GM19467 (cell line): ENCODE measurements around the gene CAMSAP1.

Experiments used
- ATAC-seq: cut with Tn5 transposase; IDR thresholded peaks from one replicate; pipeline ENCODE4 v1.9.1; 2021; ENCODE audit warnings: mild to moderate bottlenecking, moderate library complexity; ENCODE audit not compliant: unreplicated experiment

Gene CAMSAP1

DNA sequence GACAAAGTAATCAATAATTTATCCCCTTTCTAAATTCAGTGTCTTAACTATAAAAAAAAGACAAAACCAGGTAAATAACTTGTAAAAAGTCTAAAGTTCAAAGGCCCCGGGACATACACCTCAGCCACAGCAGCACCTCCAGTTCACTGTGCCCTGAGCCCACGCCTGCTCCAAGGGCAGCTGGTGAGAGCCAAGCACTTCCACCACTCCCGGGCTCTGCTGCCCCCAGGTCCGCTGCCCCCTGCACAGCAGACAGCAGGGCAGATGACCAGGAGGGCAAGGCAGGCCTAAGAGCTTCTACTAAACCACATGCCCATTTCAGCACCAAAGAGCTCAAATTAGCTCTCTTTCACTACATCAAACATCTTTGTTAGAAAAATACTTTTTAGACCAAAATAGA, 91.9 kb downstream of the CAMSAP1 start:
- ATAC-seq: no peak

DNA sequence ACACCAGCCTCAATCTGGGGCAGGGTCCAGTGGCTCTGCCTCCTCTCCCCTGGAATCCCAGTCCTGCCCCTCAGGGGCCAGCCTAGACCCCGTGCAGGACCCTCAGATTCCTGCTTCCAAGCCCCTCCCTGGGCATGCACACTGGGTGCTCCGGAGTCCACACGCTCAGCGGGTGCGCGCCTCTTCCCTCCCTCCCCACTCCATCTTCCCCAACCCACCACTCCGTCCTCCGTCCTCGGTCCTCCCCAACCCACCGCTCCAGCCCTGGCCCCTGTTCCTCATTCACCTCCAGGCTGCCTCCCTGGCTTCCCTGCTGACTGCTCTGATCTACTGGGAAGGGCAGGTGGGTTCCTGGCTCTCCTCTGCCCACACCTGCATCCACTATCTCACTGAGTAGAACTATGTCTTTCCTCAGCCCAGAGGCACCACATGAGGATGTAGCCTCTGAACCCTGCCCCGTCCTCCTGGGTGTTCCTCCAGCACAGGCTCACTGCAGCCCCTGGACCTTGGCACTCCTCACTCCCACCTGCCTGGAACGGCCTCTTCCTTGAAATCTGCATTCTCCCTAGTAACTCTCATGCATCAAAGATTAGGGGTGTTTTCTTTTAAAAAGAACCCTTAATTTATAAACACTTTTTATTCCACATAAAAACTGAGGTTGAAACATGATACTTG, 92.8 kb downstream of the CAMSAP1 start:
- no peak for ATAC-seq

DNA sequence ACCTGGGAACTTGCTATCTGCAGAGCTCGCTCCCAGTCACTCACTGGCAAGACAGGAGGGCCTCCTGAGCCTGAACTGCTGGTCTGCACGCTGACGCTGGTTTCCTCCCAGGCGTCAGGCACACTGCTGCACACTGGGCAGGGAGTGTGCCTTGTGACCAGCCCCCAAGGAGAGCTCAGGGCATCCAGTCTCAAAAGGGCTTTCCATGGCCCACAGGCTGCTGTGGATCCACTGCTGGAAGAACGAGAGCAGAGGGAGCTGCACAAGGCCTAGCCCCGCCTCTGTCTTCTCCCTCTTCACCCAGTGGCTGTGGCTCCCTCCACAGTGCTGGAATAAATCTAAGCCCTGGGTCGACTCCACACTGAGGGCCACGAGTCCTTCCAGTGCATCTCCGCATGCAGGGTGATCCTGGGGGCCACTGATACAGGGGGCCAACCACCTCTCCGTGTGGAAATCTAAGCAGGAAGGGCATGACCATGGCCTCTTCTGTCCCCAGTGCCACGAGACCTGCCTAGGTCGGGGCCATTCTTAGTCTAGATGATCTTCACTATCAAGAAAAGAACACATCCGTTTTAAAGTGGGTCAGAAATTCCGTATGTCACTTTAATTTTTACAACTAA, 93.6 kb downstream of the CAMSAP1 start:
- no peak for ATAC-seq

DNA sequence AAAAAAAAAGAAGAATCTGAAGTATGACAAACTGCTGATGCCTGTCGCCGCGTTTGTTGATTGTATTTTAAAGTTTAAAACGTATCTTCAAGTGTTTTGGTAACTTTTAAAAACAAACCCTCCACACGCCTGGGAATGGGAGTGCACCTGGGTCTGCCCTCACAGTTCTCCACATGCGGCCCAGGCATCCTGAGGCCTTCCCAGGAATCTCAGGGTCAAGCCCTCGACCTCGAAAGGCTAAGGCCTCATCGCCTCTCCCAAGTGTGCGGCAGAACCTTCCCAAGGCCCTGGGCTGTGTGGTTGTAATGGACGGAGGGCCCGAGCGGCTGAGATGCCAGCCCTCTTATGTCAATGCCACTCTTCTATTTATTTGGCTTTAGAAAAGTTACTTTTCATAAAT, 94.4 kb downstream of the CAMSAP1 start:
- ATAC-seq: no peak

DNA sequence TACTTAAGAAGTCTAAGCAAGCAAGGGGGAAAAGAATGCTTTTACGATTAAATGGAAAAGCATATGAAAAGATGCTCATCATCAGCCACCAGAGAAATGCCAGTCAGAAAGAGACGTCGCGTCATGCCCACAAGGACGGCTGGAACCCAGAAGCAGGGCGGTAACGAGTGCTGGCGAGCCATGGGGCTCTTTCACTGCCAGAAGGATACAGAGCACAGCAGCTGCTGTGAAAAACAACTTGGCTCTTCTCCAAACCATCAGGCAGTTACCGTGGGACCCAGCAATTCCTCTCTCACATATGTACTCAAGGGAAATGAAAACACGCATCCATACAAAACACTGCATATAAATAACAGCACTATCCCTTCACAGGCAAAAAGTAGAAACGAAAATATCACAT, 95.5 kb downstream of the CAMSAP1 start:
- ATAC-seq: no peak

DNA sequence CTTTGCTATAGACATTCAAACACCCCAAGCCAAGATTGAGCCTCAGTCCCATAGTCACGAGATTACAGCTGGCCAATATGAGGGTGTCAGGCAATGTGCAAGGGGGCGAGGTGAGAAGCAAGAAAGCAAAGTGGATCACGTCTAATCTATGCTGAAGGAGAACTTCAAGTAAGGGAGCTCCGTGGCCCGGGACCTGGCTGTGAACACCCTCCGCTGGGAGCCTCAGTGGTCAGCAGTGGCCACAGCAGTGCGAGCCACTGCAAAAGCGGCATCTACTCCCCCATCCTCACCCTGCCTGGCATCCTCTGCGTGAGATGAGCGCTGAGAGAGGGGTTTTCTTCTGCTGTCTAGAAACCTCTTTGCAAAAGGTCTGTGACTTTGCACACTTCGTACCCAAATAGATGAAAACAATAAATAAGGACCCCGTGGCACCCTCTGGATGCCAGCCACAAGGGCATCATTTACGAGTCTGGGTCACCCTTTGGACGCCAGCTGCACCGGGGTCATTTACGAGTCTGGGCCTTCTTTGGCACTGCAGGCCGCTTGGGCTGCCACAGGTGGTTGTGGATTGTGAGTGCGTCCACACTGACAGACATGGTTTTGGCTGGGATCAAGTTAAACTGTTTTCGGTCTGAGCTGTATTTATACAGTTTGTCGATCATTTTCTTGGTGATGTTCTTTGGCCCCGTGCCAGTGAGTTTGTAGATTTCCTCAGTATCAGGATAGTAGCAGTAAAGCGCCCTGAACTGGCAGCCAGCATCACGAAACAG, 96.4 kb downstream of the CAMSAP1 start:
- no peak for ATAC-seq

DNA sequence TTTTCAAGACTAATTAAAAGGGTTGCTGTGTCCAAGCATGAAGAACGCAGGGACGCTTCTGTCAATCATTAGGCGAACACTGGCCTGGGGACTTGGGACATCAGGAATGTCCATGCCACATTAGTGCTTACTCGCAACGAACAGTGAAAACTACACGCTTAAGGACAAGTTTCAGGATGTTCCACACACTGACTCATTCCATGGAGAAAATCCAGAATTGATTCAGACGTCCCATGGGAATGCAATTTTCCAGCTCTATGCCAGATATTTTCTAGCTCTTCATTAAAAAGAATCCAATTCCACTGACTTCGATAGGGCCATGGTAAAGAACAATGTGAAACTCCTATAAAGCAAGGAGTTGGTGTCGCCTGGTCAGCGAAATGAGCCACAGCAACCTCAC, 98.2 kb downstream of the CAMSAP1 start:
- ATAC-seq: no peak

DNA sequence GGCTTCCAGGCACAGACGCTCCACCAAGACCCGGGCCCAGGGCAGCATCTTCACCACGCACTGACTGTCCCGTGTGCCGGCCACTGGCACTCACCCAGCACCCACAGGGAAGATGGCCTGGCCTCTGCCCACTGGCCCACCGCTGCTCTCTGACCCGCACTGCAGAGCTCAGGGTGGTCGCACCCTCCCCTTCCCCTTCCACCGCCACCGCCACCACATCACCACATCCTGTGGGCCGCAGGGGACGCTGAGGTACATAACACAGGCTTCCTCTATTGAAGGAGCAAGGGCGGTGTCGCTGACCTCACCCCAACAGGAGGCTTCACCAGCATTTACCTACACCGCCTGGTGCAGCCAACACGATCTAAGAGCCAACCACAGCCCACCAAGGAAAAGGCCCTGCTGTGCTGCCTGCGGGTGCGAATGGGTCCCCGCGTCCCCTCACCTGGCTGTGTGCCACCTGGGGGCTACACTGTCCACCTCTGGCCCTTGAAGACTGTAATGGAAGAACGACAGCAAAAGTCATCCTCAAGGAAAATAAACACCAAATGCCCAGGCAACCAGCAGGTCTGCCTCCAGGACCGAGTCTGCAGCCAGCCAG, 101.8 kb downstream of the CAMSAP1 start:
- ATAC-seq: no peak

DNA sequence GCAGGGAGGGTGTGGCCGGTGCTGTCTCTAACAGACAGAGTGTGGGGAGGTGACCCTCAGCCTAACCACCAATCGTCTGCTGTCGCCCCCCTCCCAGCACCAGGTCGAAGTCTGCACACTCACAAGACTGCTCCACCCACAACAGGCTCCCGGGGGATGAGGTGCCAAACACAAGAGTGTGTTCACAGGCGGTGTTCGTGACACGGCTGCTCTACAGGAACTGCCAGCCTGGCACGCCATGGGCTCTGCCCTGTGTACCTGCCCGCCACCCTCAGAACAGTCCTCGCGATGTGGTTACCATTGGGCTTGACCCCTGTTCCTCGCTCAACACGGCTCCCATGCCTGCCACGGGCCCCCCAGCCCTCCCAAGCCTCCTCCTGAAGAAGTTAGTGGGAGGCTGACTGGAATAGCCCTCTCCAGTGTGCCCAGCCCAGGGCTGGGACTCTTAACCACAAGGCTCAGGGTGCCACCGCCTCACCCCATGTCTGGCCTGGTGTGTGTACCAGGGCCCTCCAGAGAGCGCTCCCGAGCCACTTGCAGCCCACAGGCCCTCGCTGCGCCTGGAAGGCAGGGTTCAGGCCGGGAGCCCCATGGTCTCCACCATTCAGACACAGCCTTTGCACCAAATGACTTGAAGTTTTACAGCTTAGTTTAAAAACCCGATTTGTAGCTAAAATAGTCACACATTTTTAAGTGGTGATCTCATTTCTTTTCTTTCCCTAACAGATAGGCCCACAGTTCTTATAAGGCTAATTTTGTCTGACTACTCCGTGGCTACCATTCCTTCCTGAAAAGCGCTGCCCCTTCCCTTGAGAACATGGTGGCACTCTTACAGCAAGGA, 102.5 kb downstream of the CAMSAP1 start:
- ATAC-seq: no peak

DNA sequence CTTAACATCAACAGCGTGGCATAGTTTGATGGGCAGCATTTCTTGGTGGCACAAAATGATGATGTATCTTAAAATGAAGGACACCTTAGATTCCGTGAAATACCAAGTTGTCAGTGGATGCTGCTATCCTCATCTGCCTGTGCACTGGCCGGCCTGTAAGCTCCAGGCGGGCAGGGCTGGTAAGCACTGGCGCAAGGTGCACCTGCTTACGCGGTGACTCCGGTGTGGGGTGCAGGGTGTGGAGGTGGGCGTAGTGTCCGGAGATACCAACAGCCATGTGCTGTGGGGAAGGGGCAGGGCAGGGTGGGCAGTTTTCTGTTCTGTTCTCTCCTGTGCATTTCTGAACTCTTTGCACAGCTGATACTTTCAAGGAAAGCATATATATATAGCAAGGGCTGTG, 103.9 kb downstream of the CAMSAP1 start:
- ATAC-seq: no peak

DNA sequence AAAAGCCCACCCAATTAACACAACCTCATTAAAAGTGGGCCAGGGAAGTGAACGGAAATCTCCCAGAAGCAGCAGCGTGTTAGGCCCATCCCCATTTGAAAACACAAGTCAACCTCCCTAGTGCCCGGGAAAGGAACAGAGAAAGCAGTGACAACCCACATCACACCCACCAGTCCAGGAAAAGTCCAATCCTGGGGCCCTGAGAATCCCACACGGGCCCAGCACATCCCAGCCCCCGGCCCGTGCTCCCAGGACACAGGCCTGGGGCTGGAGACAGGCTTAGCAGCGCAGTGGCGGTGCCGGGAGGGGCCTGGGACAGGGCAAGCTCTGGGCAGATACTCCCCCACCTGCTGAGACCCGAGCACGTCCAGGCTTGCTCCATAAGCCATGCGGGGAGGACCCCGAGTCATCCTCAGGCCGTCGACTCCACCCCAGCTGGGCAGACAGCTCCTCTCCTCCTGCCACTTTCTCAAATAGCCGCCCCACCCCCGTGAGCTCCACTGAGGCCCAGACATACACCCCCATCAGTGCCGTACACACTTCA, 104.4 kb downstream of the CAMSAP1 start:
- ATAC-seq: no peak

DNA sequence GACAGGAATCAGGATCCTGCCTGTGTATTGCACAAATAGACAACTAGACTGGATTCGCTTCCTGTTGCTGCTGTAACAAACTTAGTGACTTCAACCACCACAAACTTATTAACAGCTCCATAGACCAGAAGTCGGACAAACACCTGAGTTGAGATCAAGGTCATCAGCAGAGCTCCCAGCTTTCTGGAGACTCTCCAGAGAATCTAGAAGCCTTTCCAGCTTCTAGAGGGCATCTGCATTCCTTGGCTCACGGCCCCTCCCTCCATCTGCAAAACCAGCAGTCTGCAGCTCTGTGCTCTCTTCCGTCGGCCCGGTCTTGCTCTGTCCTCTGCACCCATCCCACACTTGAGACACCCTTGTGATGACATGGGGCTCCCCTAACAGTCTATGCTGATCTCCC, 106.3 kb downstream of the CAMSAP1 start:
- ATAC-seq: no peak

DNA sequence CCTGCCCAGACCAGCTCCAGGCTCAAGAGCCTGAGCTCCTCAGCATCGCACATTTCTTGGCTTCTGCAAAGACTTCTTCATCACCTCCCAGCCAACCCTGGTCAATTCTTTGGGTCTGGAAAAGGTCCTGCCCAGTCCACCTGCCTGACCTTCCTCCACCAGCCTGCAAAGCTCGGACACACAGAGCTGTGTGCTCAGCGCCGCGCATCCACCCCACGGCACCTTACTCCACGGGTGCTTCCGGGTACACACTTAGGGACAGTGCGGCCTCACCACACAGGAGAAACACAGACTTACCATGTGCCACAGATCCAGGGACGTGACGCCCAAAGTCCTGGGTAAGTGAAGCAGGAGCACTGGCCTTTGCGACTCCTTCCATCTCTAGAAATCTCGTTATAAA, 108.1 kb downstream of the CAMSAP1 start:
- ATAC-seq: no peak

DNA sequence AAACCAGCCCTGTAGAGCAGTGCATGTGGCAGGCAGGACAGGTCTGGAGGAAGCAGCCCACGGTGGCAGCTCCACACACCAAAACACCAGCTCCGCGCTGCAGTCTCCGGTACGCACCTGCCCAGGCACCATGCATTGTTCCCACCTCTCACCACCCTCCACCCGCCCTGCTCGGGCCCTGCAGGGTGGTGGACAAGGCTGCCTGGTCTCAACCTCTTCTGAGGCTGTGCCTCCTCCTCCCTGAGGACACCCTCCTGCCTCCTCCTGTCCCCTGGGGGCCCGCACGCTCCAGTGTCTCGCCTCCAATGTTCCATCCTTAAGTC, 109.1 kb downstream of the CAMSAP1 start:
- no peak for ATAC-seq

DNA sequence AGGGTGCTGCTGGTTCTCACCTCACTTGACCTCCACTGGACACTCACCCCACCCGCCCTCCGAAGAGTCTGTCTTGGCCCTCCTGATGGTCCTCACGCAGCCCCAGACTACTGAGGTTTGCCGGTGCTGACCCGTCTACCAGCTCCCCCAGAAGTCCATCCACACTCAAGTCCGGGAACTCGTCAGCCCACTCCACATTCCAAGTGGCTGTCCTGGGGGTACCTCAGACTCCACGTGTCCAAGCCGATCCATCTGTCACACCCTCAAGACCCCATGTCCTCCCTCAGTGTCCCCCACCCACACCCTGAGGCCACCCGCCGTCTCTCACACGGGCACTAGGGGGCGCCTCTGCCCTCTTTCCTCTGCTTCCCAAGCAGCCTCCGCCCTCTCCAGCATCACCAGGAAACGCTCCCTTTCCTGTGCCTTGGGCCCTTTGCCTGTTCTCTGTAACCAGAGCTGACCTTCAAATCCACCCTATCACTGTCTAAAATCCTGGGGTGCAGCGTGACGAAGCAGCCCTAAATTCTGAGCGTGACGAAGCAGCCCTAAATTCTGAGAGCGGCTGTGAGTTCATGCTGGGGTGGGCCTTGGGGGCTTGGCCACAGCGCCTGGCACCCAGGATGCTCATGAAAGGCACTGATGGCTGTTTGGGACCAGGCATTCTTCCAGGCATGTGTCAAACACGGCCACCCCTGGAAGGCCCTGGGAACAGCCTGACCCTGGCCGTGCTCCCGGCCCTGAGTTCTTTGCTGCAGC, 109.7 kb downstream of the CAMSAP1 start:
- no peak for ATAC-seq

DNA sequence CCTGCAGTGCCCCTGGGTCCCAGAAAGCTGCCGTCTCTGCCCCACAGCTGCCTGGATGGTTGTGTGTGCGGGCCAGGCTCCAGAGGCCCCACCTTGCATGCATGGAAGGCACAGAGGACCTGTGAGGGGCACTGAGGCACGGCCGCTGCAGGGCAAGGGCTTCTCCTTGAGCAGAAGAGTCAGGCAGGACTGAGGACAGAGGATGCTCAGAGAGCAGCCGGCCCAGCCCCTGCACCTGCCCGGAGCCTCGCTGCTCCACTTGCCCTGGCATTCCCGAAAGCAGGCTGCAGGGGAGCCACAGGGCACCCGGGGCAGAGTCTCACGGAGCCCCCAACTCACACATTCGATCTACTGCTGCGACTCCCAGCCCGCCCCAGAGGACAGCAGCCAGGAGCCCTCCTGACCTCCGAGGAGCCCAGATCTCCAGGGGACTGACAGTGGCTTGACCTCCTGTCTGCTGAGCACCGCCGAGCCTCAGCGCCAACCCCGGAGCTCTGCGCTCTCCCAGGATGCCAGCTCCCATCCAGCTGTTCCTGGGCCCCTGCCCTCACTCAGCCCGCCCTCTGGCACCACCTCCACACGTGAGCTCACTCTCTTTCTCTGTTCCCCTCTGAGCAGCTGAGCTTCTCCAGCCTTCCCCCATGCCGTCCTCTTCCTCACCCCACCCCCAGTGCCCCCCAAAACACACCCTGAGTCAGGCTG, 110.4 kb downstream of the CAMSAP1 start:
- ATAC-seq: no peak

DNA sequence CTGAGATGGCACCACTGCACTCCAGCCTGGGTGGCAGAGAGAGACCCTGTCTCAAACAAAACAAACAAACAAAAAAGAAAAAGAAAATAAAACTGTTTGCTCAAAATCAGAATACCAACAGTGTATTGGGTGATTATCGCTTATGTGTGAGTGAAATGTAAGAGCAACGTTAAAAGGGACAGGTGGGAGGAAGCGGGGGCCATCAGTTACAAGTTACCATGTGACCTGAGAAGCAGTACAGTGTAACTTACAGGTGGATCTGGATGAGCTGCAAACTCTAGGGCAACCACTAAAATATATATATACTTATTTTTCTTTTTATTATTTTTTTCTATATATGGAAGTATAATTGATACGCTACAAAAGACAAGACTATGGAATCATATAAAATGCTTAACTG, 112.0 kb downstream of the CAMSAP1 start:
- no peak for ATAC-seq

DNA sequence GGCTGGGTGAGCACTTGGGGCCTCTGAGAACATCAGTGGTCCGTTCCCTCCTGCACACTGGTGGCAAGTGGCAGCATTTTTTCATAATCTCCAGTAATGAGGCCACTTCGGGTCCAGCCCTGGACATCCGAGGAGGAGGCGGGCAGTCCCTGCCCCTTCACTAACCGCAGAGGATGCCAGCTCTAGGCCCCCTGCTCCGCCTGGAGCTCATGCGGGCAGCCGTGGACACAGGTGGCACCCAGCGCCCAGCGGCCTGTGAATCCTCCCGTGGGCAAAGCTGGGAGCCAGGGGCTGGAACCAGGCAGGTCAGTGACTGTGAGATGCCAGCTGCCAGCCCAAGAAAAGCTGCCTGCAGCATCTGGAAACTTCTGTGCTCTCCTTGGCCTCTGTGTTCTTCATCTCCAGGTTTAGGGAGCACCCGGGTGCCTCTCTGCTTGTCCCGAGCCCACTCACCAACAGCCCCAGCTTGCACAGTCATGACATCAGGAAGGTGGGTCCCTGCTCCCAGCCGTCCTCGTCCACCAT, 112.9 kb downstream of the CAMSAP1 start:
- ATAC-seq: no peak

DNA sequence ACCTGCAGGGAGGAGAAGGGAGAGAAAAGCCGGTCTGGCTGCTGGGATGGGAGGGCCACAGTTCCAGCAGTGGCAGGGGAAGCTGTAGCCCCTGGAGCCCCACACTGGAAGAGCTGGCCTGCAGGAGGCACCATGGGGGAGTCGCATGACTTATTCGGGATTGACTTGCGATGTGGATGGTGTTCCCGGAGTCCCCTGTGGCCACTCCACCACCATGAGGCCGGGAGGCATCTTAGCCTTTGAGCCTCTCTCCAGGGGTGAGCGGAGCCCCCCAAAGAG, 113.3 kb downstream of the CAMSAP1 start:
- no peak for ATAC-seq
